IMR-90 (cell line): Measurements from ENCODE around the gene C22orf15. TPM values are rescaled to one million over a fixed set of nuclear protein-coding genes. Genes with fewer than 3 reads are reported as not detected.
A peak's percentile ranks its signal among the peaks of the same experiment; 100 is the strongest.

Experiments
- ATAC-seq: fragments of 200-7000 bp; cut with Tn5 transposase; 2 replicates; pipeline ENCODE4 v1.9.1; 2020; ENCODE audit warnings: low read depth, mild to moderate bottlenecking, moderate library complexity
- BruUV-seq: library from RNA; stranded (reverse); fragments of 400-500 nt; replicated peaks from 2 replicates; lab custom pipeline; 2021; lab: Mats Ljungman, UMichigan
- CTCF ChIA-PET: fragments of 300-600 bp; formaldehyde crosslinking; extraction: SDS; loops from one replicate; lab custom pipeline; 2021; ENCODE audit warnings: antibody characterized with exemption; lab: Yijun Ruan, JAX
- POLR2A ChIA-PET: fragments of 300-600 bp; sonication (Branson Sonifier 250); formaldehyde crosslinking; loops from one replicate; lab custom pipeline; 2022; ENCODE audit warnings: antibody characterized with exemption; ENCODE audit not compliant: unreplicated experiment; lab: Charles Lee
- DNase-seq: peaks from one replicate; pipeline ENCODE4 v3.0.0; 2013
- H2AFZ ChIP-seq: replicated peaks from 2 replicates; pipeline ENCODE3; 2013; ENCODE audit warnings: low read length, mild to moderate bottlenecking; ENCODE audit not compliant: poor library complexity
- H2AK5ac ChIP-seq: 2 replicates; pipeline ENCODE4 v1.6.1; 2013; ENCODE audit warnings: low read depth, low read length, inconsistent platforms
- H2AK9ac ChIP-seq: replicated peaks from 2 replicates; pipeline ENCODE3; 2013; ENCODE audit warnings: mild to moderate bottlenecking, low read depth, low read length, moderate library complexity; ENCODE audit not compliant: poor library complexity
- H2BK120ac ChIP-seq: 2 replicates; pipeline ENCODE4 v1.6.1; 2013; ENCODE audit warnings: low read depth, low read length, inconsistent platforms
- H2BK15ac ChIP-seq: 3 replicates; pipeline ENCODE4 v1.6.1; 2013; ENCODE audit warnings: low read depth, low read length, inconsistent platforms
- H2BK20ac ChIP-seq: 2 replicates; pipeline ENCODE4 v1.6.1; 2013; ENCODE audit warnings: low read depth, mild to moderate bottlenecking, inconsistent platforms, low read length, moderate library complexity
- H2BK5ac ChIP-seq: 2 replicates; pipeline ENCODE4 v1.6.1; 2013; ENCODE audit warnings: mild to moderate bottlenecking, low read depth, low read length, inconsistent platforms; ENCODE audit not compliant: poor library complexity, severe bottlenecking
- H3K14ac ChIP-seq: replicated peaks from 2 replicates; pipeline ENCODE4 v1.6.1; 2013; ENCODE audit warnings: low read depth, low read length, inconsistent platforms
- H3K18ac ChIP-seq: 2 replicates; pipeline ENCODE4 v1.6.1; 2013; ENCODE audit warnings: low read depth, low read length, control low read depth
- H3K23ac ChIP-seq: 2 replicates; pipeline ENCODE4 v1.6.1; 2013; ENCODE audit warnings: low read depth, low read length, inconsistent platforms
- H3K27ac ChIP-seq: 2 replicates; pipeline ENCODE4 v1.5.1; 2013; ENCODE audit warnings: mild to moderate bottlenecking, control low read depth, low read length; ENCODE audit not compliant: insufficient read depth
- H3K27me3 ChIP-seq: 2 replicates; pipeline ENCODE4 v1.6.1; 2013; ENCODE audit warnings: low read length; ENCODE audit not compliant: control insufficient read depth, insufficient read depth
- H3K36me3 ChIP-seq: 2 replicates; pipeline ENCODE4 v1.6.1; 2013; ENCODE audit warnings: low read length, mixed read lengths; ENCODE audit not compliant: control insufficient read depth, insufficient read depth
- H3K4ac ChIP-seq: 2 replicates; pipeline ENCODE4 v1.6.1; 2013; ENCODE audit warnings: low read depth, low read length, inconsistent platforms
- H3K4me1 ChIP-seq: 2 replicates; pipeline ENCODE4 v1.6.1; 2013; ENCODE audit warnings: low read length, mixed read lengths; ENCODE audit not compliant: control insufficient read depth, insufficient read depth
- H3K4me2 ChIP-seq: 2 replicates; pipeline ENCODE4 v1.6.1; 2013; ENCODE audit warnings: low read depth, mild to moderate bottlenecking, control low read depth, low read length, moderate library complexity
- H3K4me3 ChIP-seq: 2 replicates; pipeline ENCODE4 v1.5.1; 2013; ENCODE audit warnings: low read depth, mild to moderate bottlenecking, control low read depth, low read length, moderate library complexity; ENCODE audit not compliant: insufficient read depth
- H3K56ac ChIP-seq: 2 replicates; pipeline ENCODE4 v1.6.1; 2013; ENCODE audit warnings: low read length, inconsistent platforms; ENCODE audit not compliant: insufficient read depth; ENCODE audit errors: extremely low read depth
- H3K79me1 ChIP-seq, 2 experiments: 2 replicates each; pipeline ENCODE4 v1.6.1; 2013; ENCODE audit warnings: low read length in 2 of 2, inconsistent platforms in 1 of 2, low read depth in 1 of 2
- H3K9ac ChIP-seq: 2 replicates; pipeline ENCODE4 v1.6.1; 2013; ENCODE audit warnings: low read depth, low read length, control low read depth
- H3K9me1 ChIP-seq: 2 replicates; pipeline ENCODE4 v1.6.1; 2013; ENCODE audit warnings: low read length, inconsistent platforms; ENCODE audit not compliant: insufficient read depth
- H3K9me3 ChIP-seq: 2 replicates; pipeline ENCODE4 v1.6.1; 2013; ENCODE audit warnings: low read length; ENCODE audit not compliant: control insufficient read depth, insufficient read depth
- H4K20me1 ChIP-seq: 2 replicates; pipeline ENCODE4 v1.6.1; 2013; ENCODE audit warnings: low read length, inconsistent platforms; ENCODE audit not compliant: insufficient read depth
- H4K5ac ChIP-seq: 2 replicates; pipeline ENCODE4 v1.6.1; 2013; ENCODE audit warnings: mild to moderate bottlenecking, low read depth, low read length, control low read depth
- H4K8ac ChIP-seq, 2 experiments: 2 replicates each; pipeline ENCODE4 v1.6.1; 2013; ENCODE audit warnings: low read depth in 2 of 2, low read length in 2 of 2, control low read depth in 1 of 2, inconsistent platforms in 1 of 2
- H4K91ac ChIP-seq: 2 replicates; pipeline ENCODE4 v1.6.1; 2013; ENCODE audit warnings: low read depth, low read length, inconsistent platforms; ENCODE audit not compliant: insufficient read depth
- CEBPB ChIP-seq: IDR thresholded peaks from 2 replicates; pipeline ENCODE4 v1.6.1; 2012; ENCODE audit warnings: low read depth, low read length, improper control_type of control experiment
- CHD1 ChIP-seq: IDR thresholded peaks from 2 replicates; pipeline ENCODE4 v1.6.1; 2012; ENCODE audit warnings: low read depth, low read length, improper control_type of control experiment
- MAFK ChIP-seq: IDR thresholded peaks from 2 replicates; pipeline ENCODE4 v1.6.1; 2012; ENCODE audit warnings: low read depth, low read length, improper control_type of control experiment
- NFE2L2 ChIP-seq: fragments of 150-350 bp; IDR thresholded peaks from 2 replicates; pipeline ENCODE4 v1.6.1; 2016; ENCODE audit warnings: low read depth, mild to moderate bottlenecking, low read length
- RAD21 ChIP-seq: IDR thresholded peaks from 2 replicates; pipeline ENCODE4 v1.6.1; 2012; ENCODE audit warnings: low read length, improper control_type of control experiment
- RCOR1 ChIP-seq: IDR thresholded peaks from 2 replicates; pipeline ENCODE4 v1.6.1; 2012; ENCODE audit warnings: mild to moderate bottlenecking, low read length, improper control_type of control experiment; ENCODE audit not compliant: insufficient replicate concordance
- RFX5 ChIP-seq: IDR thresholded peaks from 2 replicates; pipeline ENCODE4 v1.8.0; 2012; ENCODE audit warnings: low read depth, mild to moderate bottlenecking, low read length, moderate library complexity
- SMC3 ChIP-seq: fragments of 150-350 bp; IDR thresholded peaks from 2 replicates; pipeline ENCODE4 v1.6.1; 2016; ENCODE audit warnings: low read depth, mild to moderate bottlenecking, antibody characterized with exemption, low read length, moderate library complexity
- USF2 ChIP-seq: fragments of 150-350 bp; IDR thresholded peaks from 2 replicates; pipeline ENCODE4 v1.6.1; 2017; ENCODE audit warnings: mild to moderate bottlenecking, antibody characterized with exemption, low read length, low read depth
- WGBS, 2 experiments: methylation state at CpG; one replicate each; pipeline versions ENCODE4 v1.1.5 to v1.1.7; 2013; ENCODE audit warnings: missing lambda C conversion rate in 2 of 2; ENCODE audit not compliant: insufficient read length in 1 of 2; ENCODE audit errors: extremely low coverage in 2 of 2; 5-methylcytosine and 5-hydroxymethylcytosine counted together
- dilution Hi-C: fragments of 300-500 bp; cut with HindIII; formaldehyde crosslinking; loops from one replicate; pipeline ENCODE4 v1.14.3; 2018; ENCODE audit warnings: low sequenced_read_pairs; ENCODE audit not compliant: unreplicated experiment
- in situ Hi-C: fragments of 300-500 bp; cut with MboI; formaldehyde crosslinking; loops from 3 replicates; pipeline ENCODE4 v1.14.3; 2019; ENCODE audit warnings: low sequenced_read_pairs, inconsistent platforms, mixed read lengths
- intact Hi-C: fragments of 100-400 bp; cut with micrococcal nuclease; formaldehyde crosslinking; loops from 2 replicates; pipeline ENCODE4 v1.10.0; 2022
- polyA plus RNA-seq, 3 experiments: library from polyadenylated mRNA; depleted of rRNA; stranded (reverse); fragments of >200 nt; gene quantifications; 2 replicates each; pipeline ENCODE4 v1.2.3, GENCODE V29; 2012; ENCODE audit warnings: low replicate concordance in 1 of 3
- total RNA-seq: library from RNA; depleted of rRNA; stranded (reverse); fragments of >200 nt; gene quantifications from 2 replicates; pipeline ENCODE4 v1.2.3, GENCODE V29; 2012

The C22orf15 gene
- total and polyA plus RNA-seq, 2 of the 4 experiments (the other 2 are of a cell fraction), result 2.3 to 3.1 TPM

GRCh38 chr22:23769321-23769965, 6.7 kb downstream of the C22orf15 start:
- Histone ChIP-seq H3K23ac (no peak overlapping the region), H2AK9ac (peak overlapping the region; percentile 57), H3K18ac (no peak overlapping the region), H2AK5ac (no peak overlapping the region), H3K56ac (no peak overlapping the region), H3K4me1 (peaks cover 18% of the 10 kb centered on the region; the same call in 1 of the 2 replicates), H4K8ac (no peak overlapping the region), H3K9me1 (peaks cover 7% of the 10 kb centered on the region), H2BK20ac (no peak overlapping the region), H2BK120ac (no peak overlapping the region), H2BK15ac (no peak overlapping the region), H2AFZ (peak overlapping the region; percentile 33), H3K4me2 (no peak overlapping the region), H3K36me3 (no peaks in the 10 kb centered on the region), H3K14ac (no peak overlapping the region), H4K20me1 (no peaks in the 10 kb centered on the region), H3K9ac (no peak overlapping the region), H3K9me3 (no peaks in the 10 kb centered on the region), H4K5ac (no peak overlapping the region), H3K4me3 (no peak overlapping the region), H2BK5ac (no peak overlapping the region), H3K27ac (no peak overlapping the region), H3K27me3 (no peaks in the 10 kb centered on the region), H3K4ac (no peak overlapping the region), H3K79me1 (peaks cover 0 to 7% of the 10 kb centered on the region in 2 experiments; a peak in 1 of 4 replicates), H4K91ac (no peak overlapping the region)
- no peak for TF ChIP-seq SMC3
- no peak for TF ChIP-seq NFE2L2
- no peak for TF ChIP-seq USF2
- no peak for TF ChIP-seq RCOR1
- TF ChIP-seq MAFK, result no peak
- TF ChIP-seq RFX5, result no peak
- no peak for TF ChIP-seq CEBPB
- no peak for TF ChIP-seq RAD21
- no peak for TF ChIP-seq CHD1
- DNase-seq (no peak), ATAC-seq (no peak)
- intact Hi-C loops (loop anchor here (5.0 kb wide), 1 partner anchor 227 kb away; no protein-coding TSS in a partner anchor), dilution Hi-C loops (no loop called here), in situ Hi-C loops (no loop called here)
- BruUV-seq, result no TSS peak
- CTCF ChIA-PET, result interaction anchor here (0.6 to 2.0 kb wide), 3 partner anchors 16 to 118 kb away, joined by 3 to 6 read pairs (median 3); no protein-coding TSS in a partner anchor
- POLR2A ChIA-PET, result no interaction called here
- 100% methylated on average over 2 of the region's 6 CpGs; no CpG with 5 or more reads in 1 of the 2 experiments for WGBS, 2 experiments
